Astrocyte (in vitro differentiated cells and primary cell): ENCODE measurements around the gene BTBD16.

Source experiments
- EZH2 ChIP-seq: IDR thresholded peaks from 2 replicates; pipeline ENCODE4 v1.6.1; 2012; ENCODE audit warnings: mild to moderate bottlenecking, low read length, inconsistent platforms; ENCODE audit not compliant: insufficient read depth
- TF ChIP-seq, protein P1 (sequence below): IDR thresholded peaks from 2 replicates; pipeline ENCODE4 v1.5.1; 2011; ENCODE audit warnings: low read depth, mild to moderate bottlenecking, inconsistent platforms, low read length, moderate library complexity; ENCODE audit not compliant: insufficient read depth

DNA sequence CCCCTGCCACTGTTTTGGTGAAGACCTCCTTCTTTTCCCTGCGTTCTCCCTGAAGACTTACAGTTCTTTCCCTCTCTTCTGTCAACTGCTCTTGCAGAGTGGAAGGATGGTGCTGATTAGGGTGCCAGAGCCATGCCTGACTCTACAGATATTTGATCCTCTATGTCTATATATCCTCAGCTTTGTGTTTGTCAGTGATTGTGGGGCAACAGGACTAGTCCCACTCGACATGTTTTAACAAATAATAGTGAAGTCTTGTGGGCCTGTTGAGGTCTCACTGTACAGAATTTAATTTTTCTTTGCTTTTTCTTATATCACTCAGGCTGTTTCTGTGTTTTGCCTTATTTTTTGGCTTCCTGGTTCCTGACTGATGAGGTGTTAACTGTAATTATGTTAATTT is 108.4 kb downstream of the BTBD16 start:
- TF ChIP-seq, protein P1, sequence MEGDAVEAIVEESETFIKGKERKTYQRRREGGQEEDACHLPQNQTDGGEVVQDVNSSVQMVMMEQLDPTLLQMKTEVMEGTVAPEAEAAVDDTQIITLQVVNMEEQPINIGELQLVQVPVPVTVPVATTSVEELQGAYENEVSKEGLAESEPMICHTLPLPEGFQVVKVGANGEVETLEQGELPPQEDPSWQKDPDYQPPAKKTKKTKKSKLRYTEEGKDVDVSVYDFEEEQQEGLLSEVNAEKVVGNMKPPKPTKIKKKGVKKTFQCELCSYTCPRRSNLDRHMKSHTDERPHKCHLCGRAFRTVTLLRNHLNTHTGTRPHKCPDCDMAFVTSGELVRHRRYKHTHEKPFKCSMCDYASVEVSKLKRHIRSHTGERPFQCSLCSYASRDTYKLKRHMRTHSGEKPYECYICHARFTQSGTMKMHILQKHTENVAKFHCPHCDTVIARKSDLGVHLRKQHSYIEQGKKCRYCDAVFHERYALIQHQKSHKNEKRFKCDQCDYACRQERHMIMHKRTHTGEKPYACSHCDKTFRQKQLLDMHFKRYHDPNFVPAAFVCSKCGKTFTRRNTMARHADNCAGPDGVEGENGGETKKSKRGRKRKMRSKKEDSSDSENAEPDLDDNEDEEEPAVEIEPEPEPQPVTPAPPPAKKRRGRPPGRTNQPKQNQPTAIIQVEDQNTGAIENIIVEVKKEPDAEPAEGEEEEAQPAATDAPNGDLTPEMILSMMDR, result no peak
- TF ChIP-seq EZH2, result no peak
